Spleen (tissue), 7 donors: ENCODE data around the gene ZFP14.

ENCODE experiments used
- CTCF ChIP-seq, 11 experiments: fragments of 200-600 bp in 7 of 11; fragments of 450-650 bp in 4 of 11; sonication (generic) in 4 of 11; IDR thresholded peaks in 8 of 11; conservative IDR thresholded peaks in 3 of 11; 1 replicate in 7 of 11; 2 replicates in 4 of 11; pipeline versions ENCODE4 v1.4.0 to v1.8.0; 2016 to 2021; ENCODE audit warnings: antibody characterized with exemption in 11 of 11, inconsistent platforms in 4 of 11, mild to moderate bottlenecking in 1 of 11
- POLR2A ChIP-seq, 3 donors: fragments of 450-650 bp; IDR thresholded peaks; one replicate each; pipeline ENCODE4 v1.5.1; 2017; ENCODE audit warnings: antibody characterized with exemption in 3 of 3, mild to moderate bottlenecking in 1 of 3
- donor health status: DM: no; HTN: no; CAD: no; lungs with moderate emphysema.
- donor health status: DM: no; HTN: no; CAD: no.
- donor health status: DM: no; HTN: no; CAD: no.

- TF ChIP-seq POLR2A (IDR thresholded peaks at IDR 0.05) (no peak), CTCF (IDR thresholded peaks at IDR 0.05 in 8 of 11, conservative IDR thresholded peaks at IDR 0.05 in 3 of 11) (no peak)
These were observed 25.5 kb upstream of the ZFP14 start for GRCh38 chr19:36404498-36404897.
